Activated T-cell treated with anti-CD3 and anti-CD28 coated beads, Interleukin-2, amount 50 U/mL, for 4 hours (primary cell): Measurements from ENCODE around the gene MATCAP1. TPM values are rescaled to one million over a fixed set of nuclear protein-coding genes. Genes with fewer than 3 reads are reported as not detected.

ENCODE experiments used
- ATAC-seq, 2 donors: fragments of 200-7000 bp; cut with Tn5 transposase; one replicate each; pipeline ENCODE4 v1.10.0; 2021
- DNase-seq: peaks from one replicate; pipeline ENCODE4 v3.0.0-alpha.2; 2020
- H3K27me3 Mint-ChIP-seq: one replicate; pipeline ENCODE4 v1.8.0; 2021; ENCODE audit warnings: low read depth, mixed read lengths
- H3K36me3 Mint-ChIP-seq: one replicate; pipeline ENCODE4 v1.8.0; 2022; ENCODE audit warnings: mixed read lengths; ENCODE audit not compliant: insufficient read depth
- H3K4me1 Mint-ChIP-seq: one replicate; pipeline ENCODE4 v1.8.0; 2021; ENCODE audit warnings: low read depth, mixed read lengths
- H3K4me3 Mint-ChIP-seq: one replicate; pipeline ENCODE4 v1.8.0; 2021; ENCODE audit warnings: mild to moderate bottlenecking, moderate library complexity, mixed read lengths
- H3K9me3 Mint-ChIP-seq: one replicate; pipeline ENCODE4 v1.8.0; 2021; ENCODE audit warnings: mixed read lengths
- total RNA-seq, 3 donors: library from RNA; stranded (reverse); gene quantifications; one replicate each; pipeline ENCODE4 v1.2.1, GENCODE V29; 2021

The MATCAP1 gene
- total RNA-seq, 3 donors from 2014 or later, result 10.1 to 15.5 (median 14.7) TPM

DNA sequence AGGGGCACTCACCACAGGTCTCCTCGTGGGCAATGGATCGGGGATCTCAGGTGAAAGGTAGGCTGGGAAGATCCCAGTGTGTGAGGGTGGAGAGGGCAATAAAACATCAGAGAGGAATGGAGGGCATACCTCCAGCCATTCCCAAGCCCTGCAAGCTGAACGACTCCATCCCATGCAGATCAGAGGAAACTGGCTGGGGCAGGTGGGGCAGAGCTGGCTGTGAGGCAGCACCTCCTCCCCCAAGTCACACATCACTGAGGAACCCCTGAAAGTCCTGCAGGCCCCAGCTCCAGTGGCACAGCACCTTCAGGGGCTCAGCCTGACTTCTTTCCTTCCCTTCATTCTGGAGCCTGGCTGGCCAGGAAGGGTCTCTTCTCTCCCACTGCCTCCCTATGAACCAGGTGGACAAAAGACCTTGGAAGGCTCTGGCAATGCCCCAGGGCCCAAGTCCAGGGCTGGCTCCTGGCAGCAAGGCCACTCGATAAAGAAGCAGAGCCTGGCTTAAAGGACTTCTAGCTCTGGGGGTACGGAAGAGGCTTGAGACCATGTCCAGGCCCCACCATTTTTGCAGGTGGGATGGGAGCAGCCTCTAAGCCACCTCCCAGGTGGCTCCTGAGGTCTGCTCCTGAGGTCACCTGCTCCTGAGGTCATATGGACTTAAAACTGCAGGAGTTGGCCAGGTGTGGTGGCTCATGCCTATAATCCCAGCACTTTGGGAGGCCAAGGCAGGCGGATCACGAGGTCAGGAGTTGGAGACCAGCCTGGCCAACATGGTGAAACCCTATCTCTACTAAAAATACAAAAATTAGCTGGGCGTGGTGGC lies 29.6 kb upstream of the MATCAP1 start:
- DNase-seq, result no peak
- no peak overlapping the region for H3K4me3 Mint-ChIP-seq
- H3K27me3 Mint-ChIP-seq, result no peaks in the 10 kb centered on the region
- no peaks in the 10 kb centered on the region for H3K4me1 Mint-ChIP-seq
- no peaks in the 10 kb centered on the region for H3K9me3 Mint-ChIP-seq
- H3K36me3 Mint-ChIP-seq, result peaks cover 8% of the 10 kb centered on the region
- ATAC-seq, result no peak

DNA sequence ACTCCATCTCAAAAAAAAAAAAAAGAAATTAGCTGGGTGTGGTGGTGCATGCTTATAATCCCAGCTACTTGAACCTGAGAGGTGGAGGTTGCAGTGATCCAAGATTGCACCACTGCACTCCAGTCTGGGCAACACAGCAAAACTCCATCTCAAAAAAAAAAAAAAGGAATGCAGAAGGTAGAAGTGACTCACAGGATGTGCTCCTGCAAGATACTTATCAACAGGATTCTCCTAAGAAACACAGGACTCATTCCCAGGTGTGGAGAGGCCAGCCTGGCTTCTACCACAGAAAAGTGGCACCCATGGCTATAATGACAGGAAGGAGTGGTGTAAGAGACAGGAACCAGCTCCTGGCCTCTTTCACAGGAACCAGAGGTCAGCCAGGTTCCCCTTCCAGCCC lies 29.0 kb upstream of the MATCAP1 start:
- no peak for ATAC-seq
- DNase-seq, result no peak
- Mint-ChIP-seq H3K9me3 (no peaks in the 10 kb centered on the region), H3K4me1 (no peaks in the 10 kb centered on the region), H3K36me3 (peaks cover 8% of the 10 kb centered on the region), H3K4me3 (no peak overlapping the region), H3K27me3 (no peaks in the 10 kb centered on the region)

DNA sequence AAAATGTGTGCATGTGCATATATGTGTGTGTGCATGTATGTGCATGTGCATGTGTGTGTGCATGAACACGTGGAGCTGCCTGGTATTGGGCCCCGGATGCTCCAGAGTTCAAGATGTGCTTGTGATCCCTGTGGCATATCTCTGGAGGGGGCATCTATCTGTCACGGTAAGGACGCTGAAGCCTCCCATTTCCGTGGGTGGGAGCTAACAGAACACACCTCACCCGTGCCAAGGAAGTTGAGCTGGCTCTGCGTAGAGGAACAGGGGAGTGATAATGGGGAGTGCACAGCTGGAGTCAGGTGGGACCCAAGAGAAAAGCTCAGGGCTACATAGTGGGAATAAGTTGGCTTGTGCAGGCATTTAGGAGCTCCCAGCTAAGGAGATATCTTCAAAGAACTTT lies 27.9 kb upstream of the MATCAP1 start:
- DNase-seq (no peak), ATAC-seq (no peak)
- peaks cover 3% of the 10 kb centered on the region for H3K36me3 Mint-ChIP-seq
- H3K9me3 Mint-ChIP-seq, result no peaks in the 10 kb centered on the region
- H3K4me1 Mint-ChIP-seq, result no peaks in the 10 kb centered on the region
- no peak overlapping the region for H3K4me3 Mint-ChIP-seq
- no peaks in the 10 kb centered on the region for H3K27me3 Mint-ChIP-seq

DNA sequence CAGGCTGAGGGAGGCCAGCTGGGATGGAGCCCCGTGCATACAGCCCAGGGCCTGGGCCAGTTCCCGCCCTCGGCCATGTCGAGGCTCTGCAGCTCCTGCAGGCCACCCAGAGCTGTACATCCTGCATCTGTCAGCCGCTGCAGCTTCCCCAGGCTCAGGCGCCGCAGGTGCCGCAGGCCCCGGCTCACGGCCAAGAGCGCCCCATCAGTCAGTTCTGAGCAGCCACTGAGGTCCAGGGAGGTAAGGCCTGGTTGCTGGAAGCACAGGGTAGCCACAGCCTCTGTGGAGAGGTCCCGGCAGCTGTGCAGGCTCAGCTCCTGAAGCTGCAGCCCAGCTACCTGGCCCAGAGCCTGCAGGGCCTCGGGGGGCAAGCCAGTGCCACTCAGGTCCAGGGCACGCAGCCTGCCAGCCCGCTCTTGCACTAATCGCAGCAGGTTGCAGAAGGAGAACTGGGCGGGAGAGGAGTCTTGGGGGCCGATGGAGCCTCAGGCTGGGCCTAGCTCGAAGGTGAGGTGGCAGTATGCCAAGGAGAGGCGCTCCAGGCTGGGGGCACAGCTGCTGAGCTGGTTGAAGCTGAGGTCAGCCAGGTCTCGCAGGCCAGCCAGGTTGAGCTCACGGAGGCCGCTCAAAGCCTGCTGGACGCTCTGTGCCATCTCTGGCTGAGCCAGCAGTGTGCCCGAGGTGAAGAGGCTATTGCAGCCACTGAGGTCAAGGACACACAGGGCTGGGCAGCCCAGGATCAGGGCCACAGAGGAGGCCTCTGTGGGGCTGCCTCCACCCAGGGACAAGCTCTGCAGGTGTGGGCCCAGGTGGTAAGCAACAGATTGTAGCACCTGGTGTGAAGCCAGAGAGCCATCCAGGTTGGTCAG lies 26.5 kb upstream of the MATCAP1 start:
- no peaks in the 10 kb centered on the region for H3K27me3 Mint-ChIP-seq
- no peak for DNase-seq

DNA sequence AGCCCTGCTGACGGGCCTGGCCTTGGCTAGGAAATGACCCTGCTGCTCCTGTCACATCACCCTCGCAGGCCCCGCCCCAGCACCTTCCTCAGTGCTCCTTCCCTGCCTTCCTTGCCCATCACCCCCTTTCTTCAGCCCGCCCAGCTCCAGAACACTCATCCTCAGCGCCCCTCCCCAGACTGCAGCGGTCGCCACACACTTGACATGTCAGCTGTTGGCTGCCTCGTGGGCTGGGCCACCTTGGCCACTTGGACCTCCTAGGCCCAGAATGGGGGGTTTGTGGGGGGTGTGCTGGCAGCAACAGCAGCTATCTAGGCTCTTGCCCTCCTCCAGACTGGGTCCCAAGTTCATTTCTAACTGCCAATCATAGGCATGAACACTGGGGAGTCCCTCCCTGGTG lies 25.8 kb upstream of the MATCAP1 start:
- ATAC-seq, result no peak
- peaks cover 5% of the 10 kb centered on the region for H3K36me3 Mint-ChIP-seq
- H3K4me1 Mint-ChIP-seq, result no peaks in the 10 kb centered on the region
- DNase-seq, result no peak
- H3K27me3 Mint-ChIP-seq, result no peaks in the 10 kb centered on the region
- H3K4me3 Mint-ChIP-seq, result no peak overlapping the region
- H3K9me3 Mint-ChIP-seq, result no peaks in the 10 kb centered on the region

More for the DNA sequence above, 26.5 kb upstream of the MATCAP1 start:
- H3K4me3 Mint-ChIP-seq, result no peak overlapping the region
- no peaks in the 10 kb centered on the region for H3K9me3 Mint-ChIP-seq
- no peak for ATAC-seq
- no peaks in the 10 kb centered on the region for H3K4me1 Mint-ChIP-seq
- H3K36me3 Mint-ChIP-seq, result peaks cover 5% of the 10 kb centered on the region

DNA sequence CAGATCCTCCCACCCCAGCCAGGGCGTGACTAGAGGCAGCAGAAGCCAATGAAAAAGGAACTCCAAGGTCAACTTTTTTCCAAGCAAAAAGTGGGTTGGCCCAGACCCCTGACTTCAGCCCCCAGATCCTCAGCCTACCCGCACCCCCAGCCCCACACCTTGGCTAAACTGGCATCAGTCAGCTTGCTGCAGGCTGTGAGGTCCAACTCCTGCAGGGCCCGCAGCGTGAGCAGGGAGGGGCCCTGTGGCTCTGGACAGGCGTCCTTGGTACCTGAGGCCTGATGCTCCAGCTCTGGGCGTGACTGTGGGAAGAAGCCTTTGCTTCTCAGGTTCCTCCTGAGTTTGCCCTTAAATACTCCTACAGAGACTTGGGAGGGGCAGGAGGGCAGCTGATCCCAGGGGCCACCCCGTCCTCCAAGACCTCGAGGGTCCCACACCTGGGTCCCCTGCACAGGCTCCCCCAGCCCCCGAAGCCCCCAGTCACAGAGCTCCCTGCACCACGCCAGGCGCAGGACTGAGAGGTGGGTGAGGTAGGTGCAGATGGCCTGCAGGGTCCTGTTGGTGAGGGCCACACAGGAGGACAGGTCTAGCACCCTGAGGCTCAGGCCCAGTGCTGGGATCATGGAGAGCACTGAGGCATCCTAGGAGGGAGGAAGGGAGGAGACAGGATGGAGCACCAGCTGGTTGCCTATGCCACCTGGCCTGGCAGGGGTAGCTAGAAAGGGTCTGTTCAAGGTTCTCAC lies 24.6 kb upstream of the MATCAP1 start:
- Mint-ChIP-seq H3K9me3 (no peaks in the 10 kb centered on the region), H3K4me1 (no peaks in the 10 kb centered on the region), H3K4me3 (no peak overlapping the region), H3K27me3 (no peaks in the 10 kb centered on the region), H3K36me3 (peaks cover 5% of the 10 kb centered on the region)
- DNase-seq (no peak), ATAC-seq (no peak)

DNA sequence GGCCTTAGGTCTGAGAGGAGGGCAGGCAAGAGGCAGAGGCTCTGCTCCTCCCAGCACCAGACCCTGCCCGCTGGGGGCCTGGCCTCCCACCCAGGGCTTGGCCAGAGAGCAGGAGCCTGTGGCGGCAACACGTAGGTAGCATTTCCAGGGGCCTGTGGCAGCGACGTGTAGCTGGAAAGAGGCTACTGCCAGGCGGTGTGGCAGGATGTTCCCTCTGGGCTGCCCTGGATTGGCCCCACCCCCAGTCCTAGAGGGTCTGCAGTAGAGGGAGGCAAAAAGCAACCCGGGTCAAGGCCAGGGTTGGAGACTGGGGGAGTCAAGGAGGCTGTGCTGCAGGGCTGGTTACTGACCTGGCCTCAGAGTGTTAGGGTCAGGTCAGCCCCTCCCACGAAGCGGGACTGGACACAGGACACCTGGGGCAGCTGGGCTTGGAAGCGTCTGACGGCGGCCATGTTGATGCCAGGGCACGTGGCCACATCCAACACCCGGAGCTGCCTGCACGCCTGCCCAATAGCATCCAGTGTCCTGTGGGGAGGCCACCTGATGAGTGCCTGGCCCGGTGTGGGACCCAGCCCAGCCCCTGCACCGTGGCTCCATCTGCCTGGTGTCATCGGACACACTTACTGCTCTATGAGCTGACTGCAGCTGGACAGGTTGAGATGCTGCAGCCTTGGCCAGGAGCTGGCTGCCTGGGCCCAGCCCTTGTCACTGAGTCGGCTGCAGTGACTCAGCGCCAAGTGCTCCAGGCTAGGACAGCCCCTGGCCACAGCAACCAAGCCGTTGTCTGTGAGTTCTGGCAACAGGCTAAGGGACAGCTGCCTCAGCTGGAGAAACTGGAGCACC lies 23.7 kb upstream of the MATCAP1 start:
- H3K27me3 Mint-ChIP-seq, result no peaks in the 10 kb centered on the region
- H3K4me1 Mint-ChIP-seq, result no peaks in the 10 kb centered on the region
- H3K4me3 Mint-ChIP-seq, result no peak overlapping the region
- ATAC-seq (no peak), DNase-seq (no peak)
- no peaks in the 10 kb centered on the region for H3K9me3 Mint-ChIP-seq
- peaks cover 5% of the 10 kb centered on the region for H3K36me3 Mint-ChIP-seq

DNA sequence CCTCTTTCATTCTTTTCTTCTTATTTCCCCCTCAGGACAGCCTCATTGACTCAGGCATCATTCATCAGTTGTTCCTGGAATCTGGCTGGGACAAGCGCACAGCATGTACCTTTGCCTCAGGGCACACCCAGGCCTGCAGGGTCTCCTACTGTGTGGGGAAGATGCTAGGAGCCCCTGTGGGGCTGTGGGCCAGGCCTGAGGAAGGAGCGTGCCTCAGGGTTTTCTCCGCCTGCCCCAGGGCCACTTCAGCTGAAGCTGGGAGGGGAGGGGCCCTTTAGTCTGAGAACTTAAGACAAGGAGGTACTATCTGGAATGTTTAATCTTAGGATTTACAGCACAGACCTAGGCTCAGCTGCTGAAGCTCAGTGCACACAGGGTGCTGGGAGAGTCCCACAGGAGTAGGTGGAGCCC lies 23.1 kb upstream of the MATCAP1 start:
- H3K9me3 Mint-ChIP-seq, result no peaks in the 10 kb centered on the region
- H3K4me3 Mint-ChIP-seq, result no peak overlapping the region
- no peak for ATAC-seq
- no peaks in the 10 kb centered on the region for H3K27me3 Mint-ChIP-seq
- peaks cover 4% of the 10 kb centered on the region for H3K36me3 Mint-ChIP-seq
- H3K4me1 Mint-ChIP-seq, result no peaks in the 10 kb centered on the region
- DNase-seq, result no peak

DNA sequence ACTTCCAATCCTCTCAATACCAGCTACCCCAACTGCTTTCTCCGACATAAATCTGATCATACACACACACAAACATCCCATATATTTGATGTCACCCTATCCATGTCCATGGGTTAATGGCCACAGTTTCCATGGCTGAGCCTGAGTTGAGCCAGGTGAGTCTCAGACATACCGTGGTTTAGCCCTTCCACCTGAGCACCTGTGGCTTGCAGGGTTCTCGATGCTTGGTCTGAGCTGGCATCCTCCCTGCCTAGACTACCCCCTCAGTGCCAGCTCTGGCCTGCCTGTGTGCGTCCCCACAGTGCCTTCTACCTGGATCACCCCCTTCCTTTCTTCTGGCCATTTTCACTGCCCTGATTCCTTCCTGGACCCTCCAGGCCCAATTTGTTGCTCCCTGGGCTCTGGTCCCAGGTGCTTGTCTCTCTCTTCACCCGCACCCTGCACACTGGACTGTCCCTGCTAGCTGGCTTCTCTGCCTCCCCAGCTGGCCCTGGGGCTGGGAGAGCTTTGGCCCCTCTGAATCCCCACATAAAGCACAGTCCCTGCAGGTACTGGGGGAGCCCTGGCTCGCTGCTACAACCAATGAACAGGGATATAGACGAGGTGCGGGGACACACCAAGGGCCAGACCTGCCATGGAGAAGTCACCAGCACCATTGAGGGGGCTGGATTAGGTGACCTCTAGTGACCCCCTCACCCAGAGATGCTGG lies 22.5 kb upstream of the MATCAP1 start:
- ATAC-seq, result no peak
- H3K4me3 Mint-ChIP-seq, result no peak overlapping the region
- H3K27me3 Mint-ChIP-seq, result no peaks in the 10 kb centered on the region
- peaks cover 2% of the 10 kb centered on the region for H3K36me3 Mint-ChIP-seq
- no peaks in the 10 kb centered on the region for H3K4me1 Mint-ChIP-seq
- no peak for DNase-seq
- H3K9me3 Mint-ChIP-seq, result no peaks in the 10 kb centered on the region

DNA sequence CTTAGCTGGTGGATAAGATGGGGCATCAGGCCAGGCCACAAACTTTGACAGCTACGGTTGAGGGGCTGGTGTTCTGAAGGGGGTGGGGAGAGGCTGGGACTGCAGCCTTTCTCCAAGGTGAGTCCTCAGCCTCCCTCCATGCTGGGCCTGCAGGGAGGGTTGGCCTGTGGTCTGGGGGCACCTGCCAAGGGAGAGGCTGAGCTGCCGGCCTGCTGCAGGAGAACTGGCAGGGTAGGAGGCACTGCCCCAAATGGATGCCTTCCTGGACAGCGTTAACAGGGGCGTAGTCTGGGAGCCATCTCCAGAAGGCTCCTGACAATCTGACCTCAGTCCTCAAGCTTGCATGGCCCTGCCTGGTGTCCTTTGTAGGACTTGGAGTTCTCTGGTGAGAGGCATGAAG lies 20.3 kb upstream of the MATCAP1 start:
- H3K4me3 Mint-ChIP-seq, result no peak overlapping the region
- ATAC-seq, result no peak
- no peak for DNase-seq
- H3K9me3 Mint-ChIP-seq, result no peaks in the 10 kb centered on the region
- no peaks in the 10 kb centered on the region for H3K27me3 Mint-ChIP-seq
- H3K4me1 Mint-ChIP-seq, result no peaks in the 10 kb centered on the region
- H3K36me3 Mint-ChIP-seq, result peaks cover 4% of the 10 kb centered on the region

DNA sequence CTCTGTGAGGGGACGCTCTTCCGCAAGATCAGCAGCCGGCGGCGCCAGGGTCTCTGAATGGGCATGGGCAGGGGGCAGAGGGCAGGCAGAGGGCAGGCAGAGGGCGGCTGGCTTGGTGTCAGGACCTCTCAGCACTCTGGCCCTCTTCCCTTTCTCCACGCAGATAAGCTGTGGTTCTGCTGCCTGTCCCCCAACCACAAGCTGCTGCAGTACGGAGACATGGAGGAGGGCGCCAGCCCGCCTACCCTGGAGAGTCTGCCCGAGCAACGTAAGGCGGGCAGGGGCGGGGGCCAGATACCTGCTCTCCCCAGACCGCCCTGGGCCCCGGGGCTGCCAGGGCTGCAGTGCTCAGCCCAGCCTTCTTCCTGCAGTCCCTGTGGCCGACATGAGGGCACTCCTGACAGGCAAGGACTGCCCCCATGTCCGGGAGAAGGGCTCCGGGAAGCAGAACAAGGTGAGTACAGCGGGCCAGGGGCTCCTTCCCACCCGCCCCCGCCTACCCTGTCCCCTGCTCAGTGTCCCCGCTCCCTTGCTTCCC lies 19.3 kb upstream of the MATCAP1 start:
- Mint-ChIP-seq H3K4me1 (no peaks in the 10 kb centered on the region), H3K4me3 (no peak overlapping the region), H3K36me3 (peaks cover 7% of the 10 kb centered on the region), H3K9me3 (no peaks in the 10 kb centered on the region), H3K27me3 (no peaks in the 10 kb centered on the region)
- ATAC-seq, result no peak
- no peak for DNase-seq

DNA sequence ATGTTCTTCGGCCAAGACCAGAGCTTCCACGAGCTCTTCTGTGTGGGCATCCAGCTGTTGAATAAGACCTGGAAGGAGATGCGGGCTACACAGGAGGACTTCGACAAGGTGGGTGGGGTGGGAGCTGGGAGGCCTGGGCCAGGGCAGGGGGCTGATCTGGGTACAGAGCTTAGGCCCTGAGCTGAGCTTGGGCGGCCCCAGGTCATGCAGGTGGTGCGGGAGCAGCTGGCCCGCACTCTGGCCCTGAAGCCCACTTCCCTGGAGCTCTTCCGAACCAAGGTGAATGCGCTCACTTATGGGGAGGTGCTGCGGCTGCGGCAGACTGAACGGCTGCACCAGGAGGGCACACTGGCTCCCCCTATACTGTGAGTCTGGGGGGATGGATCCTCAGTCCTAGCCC lies 18.7 kb upstream of the MATCAP1 start:
- no peaks in the 10 kb centered on the region for H3K27me3 Mint-ChIP-seq
- H3K36me3 Mint-ChIP-seq, result peaks cover 7% of the 10 kb centered on the region
- H3K9me3 Mint-ChIP-seq, result no peaks in the 10 kb centered on the region
- DNase-seq, result no peak
- no peak overlapping the region for H3K4me3 Mint-ChIP-seq
- H3K4me1 Mint-ChIP-seq, result no peaks in the 10 kb centered on the region
- ATAC-seq, result no peak
